Activated CD4-positive, alpha-beta T cell treated with anti-CD3 and anti-CD28 coated beads, Interleukin-2, amount 50 U/mL, for 4 hours (primary cell): ENCODE measurements around the gene FAS.

Experiments
- DNase-seq, 2 experiments: peaks; one replicate each; pipeline ENCODE4 v3.0.0-alpha.2; 2020

The FAS gene

DNA sequence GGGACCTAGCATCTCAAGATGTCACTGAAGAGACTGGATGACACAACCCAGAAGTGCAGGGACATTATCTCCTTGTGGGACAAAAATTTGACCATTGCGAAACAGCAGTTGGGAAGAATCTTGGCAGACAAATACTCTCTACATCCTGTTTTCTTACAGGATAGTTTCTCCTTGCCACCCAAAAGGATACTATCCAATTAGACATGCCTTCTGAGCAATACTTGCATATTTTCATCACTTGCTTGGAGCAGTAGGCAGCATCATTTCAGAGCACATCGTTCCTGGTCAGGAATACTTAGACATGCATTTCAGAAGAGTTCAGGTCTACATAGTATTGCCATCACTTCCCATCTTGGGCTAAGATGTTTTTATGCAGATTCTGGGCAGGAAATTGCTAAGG, 56.8 kb downstream of the FAS start:
- DNase-seq = no peak

DNA sequence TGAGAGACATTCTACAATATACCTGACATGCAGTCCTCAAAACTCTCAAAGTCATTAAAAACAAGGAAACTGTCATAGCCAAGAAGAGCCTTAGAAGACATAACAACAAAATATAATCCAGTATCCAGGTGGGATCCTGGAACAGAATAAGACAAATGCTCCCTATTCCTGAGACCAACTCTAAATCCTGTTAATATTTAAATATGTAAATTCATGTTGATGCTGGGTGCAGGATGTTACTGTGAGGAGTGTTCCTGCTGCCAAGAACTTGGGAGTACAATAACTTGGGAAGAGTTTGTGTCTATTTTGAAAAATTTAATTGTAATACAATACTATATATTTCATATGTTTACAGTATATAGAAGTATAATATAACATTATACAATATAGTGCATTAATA, 61.0 kb downstream of the FAS start:
- DNase-seq = no peak

DNA sequence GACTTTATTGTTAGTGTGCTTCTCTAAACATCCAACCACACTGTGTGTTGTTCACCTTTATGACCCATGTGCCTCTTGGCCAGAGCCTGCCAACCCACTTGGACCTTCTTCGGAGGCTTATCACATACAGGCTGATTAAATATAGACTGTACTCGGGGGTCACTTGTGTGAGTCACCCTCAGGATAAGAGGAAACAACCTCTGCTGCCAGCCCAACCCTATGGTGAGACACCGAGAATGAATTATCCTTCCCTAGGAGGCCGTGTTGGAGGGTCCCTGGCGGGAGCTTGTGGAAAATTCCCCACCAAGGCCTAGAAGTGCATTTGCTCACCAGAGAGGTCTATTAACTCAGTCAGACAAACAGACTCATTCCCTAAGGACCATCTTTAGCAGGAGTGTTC, 63.0 kb downstream of the FAS start:
- DNase-seq = no peak

DNA sequence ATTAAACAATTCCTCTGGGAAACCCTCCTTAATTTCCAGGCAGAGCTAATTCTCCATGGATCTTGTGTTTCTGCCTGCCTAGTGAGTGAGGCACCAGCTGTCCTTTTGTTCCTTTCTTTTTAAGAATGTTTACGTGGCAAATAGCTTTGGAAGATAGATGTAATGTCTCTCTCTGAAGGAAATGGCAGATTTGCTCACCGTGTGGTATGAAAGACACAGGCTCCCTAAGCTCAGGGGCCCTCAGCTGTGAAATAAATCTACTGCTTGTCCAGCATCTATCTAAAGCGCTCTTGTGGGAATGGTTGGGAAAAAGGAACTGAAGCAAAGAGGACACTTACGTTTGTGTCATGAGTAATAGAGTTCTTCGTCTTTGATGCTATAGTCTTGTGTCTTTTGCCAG, 64.6 kb downstream of the FAS start:
- DNase-seq = no peak

DNA sequence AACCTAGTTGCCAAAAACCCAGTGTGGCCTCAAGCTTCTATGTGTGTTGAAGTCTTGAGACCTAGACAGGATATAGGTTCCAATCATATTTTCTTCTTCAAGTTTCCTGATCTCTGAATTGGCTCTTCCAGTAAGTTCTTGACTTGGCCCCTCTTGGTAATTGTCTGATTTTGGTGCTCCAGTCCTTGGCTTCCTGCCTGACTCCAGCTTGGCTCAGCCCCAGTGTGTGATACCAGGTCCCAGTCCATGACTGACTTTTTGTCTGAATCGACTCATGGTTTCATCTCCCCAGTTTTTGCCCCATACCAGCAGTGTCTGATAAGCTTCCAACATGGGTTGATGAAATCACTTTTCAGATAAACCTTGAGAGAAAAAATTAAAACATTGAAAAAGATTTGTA, 72.3 kb downstream of the FAS start:
- no peak for DNase-seq

DNA sequence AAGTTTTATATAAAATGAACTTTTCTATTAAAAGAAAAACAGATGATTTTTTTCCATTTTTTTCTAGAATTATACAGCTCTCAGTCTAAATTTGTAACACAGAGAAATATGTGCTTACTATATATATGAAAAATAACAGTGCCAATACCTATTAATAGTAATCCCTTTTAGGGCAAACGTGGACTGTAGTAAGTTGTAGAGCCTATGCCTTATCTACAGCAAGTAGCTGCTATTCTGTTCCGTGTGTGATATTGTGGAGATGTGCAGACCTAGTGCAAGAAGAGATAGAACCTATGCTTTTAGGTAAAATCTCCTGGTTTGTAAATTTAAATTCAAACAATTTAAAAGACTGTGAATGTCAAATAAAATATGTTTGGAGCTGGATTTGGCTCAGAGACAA, 72.9 kb downstream of the FAS start:
- no peak for DNase-seq

DNA sequence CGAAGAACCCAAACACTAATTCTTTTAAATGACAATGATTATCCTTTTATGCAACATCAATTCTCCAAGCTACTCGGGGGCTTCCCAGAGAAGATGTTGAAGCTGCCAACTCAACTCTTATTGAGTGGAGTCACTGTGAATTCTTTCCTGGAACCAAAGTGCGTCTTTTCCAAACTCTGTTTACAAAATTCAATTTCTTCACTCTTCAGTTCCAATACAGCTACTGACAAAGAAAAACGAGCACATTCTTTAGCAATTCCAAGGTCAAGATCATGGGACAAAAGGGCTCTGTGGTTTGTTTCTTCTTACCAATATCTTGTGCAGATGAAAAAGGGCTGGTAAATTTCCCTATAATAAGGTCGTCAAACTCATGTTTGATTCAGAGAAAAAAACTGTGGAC, 74.2 kb downstream of the FAS start:
- no peak for DNase-seq
